Fibroblast of lung (primary cell): ENCODE data around the gene KCTD4.

ENCODE experiments used
- EZH2 ChIP-seq: IDR thresholded peaks from 2 replicates; pipeline ENCODE4 v1.5.1; 2012; ENCODE audit warnings: low read length, control low read depth, mild to moderate bottlenecking; ENCODE audit errors: missing control alignments
- TF ChIP-seq, protein P1 (sequence below), 2 donors: IDR thresholded peaks in 1 of 2; conservative IDR thresholded peaks in 1 of 2; 1 replicate in 1 of 2; 2 replicates in 1 of 2; pipeline ENCODE4 v1.5.1; 2011 to 2012; ENCODE audit warnings: low read length in 2 of 2, control low read depth in 1 of 2, inconsistent platforms in 1 of 2, low read depth in 1 of 2, mild to moderate bottlenecking in 1 of 2

DNA sequence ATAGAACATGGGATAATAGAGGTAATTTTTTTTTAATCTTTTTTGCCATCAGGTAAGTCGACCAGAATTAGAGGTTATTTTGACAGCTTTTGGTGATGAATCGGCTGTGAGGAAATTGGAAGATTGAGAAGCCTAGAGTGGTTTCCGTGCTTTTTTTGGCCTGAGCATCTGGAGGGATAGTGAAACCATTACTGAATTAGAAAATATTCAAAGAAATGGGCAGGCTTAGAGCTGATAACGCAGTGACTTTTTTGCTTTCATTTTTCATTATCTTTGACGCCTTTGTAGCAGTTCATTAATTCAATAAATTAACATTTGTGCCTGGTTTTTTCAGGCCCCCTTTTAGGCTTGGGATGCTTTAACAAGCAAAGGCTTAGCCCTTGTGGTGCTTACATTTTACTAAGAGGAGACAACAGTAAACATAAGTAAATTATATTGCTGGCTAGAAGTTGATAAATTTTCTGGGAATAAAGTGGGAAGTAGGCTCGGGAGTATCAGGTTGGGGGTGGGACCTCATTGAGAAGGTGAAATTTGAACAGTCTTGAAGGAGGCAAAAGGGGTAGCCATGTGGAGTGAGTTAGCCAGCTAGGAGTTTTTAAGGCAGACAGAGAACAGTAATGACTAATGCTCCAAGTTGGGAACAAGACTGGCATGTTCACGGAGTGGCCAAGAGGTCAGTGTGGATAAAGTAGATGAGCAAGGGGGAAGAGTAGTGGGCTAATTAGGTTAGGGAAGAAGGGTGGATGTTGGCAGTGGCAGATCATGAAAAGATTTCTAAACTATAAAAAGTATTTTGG is 44.1 kb downstream of the KCTD4 start:
- no peak for TF ChIP-seq EZH2
- TF ChIP-seq, protein P1, sequence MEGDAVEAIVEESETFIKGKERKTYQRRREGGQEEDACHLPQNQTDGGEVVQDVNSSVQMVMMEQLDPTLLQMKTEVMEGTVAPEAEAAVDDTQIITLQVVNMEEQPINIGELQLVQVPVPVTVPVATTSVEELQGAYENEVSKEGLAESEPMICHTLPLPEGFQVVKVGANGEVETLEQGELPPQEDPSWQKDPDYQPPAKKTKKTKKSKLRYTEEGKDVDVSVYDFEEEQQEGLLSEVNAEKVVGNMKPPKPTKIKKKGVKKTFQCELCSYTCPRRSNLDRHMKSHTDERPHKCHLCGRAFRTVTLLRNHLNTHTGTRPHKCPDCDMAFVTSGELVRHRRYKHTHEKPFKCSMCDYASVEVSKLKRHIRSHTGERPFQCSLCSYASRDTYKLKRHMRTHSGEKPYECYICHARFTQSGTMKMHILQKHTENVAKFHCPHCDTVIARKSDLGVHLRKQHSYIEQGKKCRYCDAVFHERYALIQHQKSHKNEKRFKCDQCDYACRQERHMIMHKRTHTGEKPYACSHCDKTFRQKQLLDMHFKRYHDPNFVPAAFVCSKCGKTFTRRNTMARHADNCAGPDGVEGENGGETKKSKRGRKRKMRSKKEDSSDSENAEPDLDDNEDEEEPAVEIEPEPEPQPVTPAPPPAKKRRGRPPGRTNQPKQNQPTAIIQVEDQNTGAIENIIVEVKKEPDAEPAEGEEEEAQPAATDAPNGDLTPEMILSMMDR (conservative IDR thresholded peaks at IDR 0.05 in 1 of 2, IDR thresholded peaks at IDR 0.05 in 1 of 2; ENCODE audit: low read depth in 1 of 2, low read length in 2 of 2), result no peak
